GM18526 (cell line): ENCODE results near the gene KCNC1.

Source experiments
- POLR2A ChIP-seq: IDR thresholded peaks from 3 replicates; pipeline ENCODE4 v1.6.1; 2011; ENCODE audit not compliant: insufficient read length; ENCODE audit errors: extremely low read depth

Gene KCNC1

GRCh38 chr11:17740649-17741235 is 6.2 kb downstream of the KCNC1 start:
- no peak for TF ChIP-seq POLR2A

- TF ChIP-seq POLR2A: no peak
Measured at GRCh38 chr11:17741487-17741886, 6.9 kb downstream of the KCNC1 start.

- TF ChIP-seq POLR2A: no peak
Measured at GRCh38 chr11:17742019-17742418, 7.4 kb downstream of the KCNC1 start.

- no peak for TF ChIP-seq POLR2A
Measured at GRCh38 chr11:17743026-17743807, 8.6 kb downstream of the KCNC1 start.

- no peak for TF ChIP-seq POLR2A
Measured at GRCh38 chr11:17743808-17744119, 9.2 kb downstream of the KCNC1 start.

GRCh38 chr11:17744151-17744940 is 9.8 kb downstream of the KCNC1 start:
- TF ChIP-seq POLR2A: no peak

GRCh38 chr11:17745023-17745772 is 10.6 kb downstream of the KCNC1 start:
- no peak for TF ChIP-seq POLR2A

- TF ChIP-seq POLR2A: no peak
Measured at GRCh38 chr11:17746096-17746495, 11.5 kb downstream of the KCNC1 start.

- TF ChIP-seq POLR2A: no peak
Measured at GRCh38 chr11:17747131-17747955, 12.8 kb downstream of the KCNC1 start.

GRCh38 chr11:17748044-17748443 is 13.5 kb downstream of the KCNC1 start:
- TF ChIP-seq POLR2A: no peak

- TF ChIP-seq POLR2A: no peak
Measured at GRCh38 chr11:17748761-17749721, 14.5 kb downstream of the KCNC1 start.

GRCh38 chr11:17750013-17750800 is 15.6 kb downstream of the KCNC1 start:
- no peak for TF ChIP-seq POLR2A

GRCh38 chr11:17750801-17751165 is 16.2 kb downstream of the KCNC1 start:
- no peak for TF ChIP-seq POLR2A
